ENCODE measurements around the gene BTBD9. TPM values are rescaled to one million over a fixed set of nuclear protein-coding genes. Genes with fewer than 3 reads are reported as not detected.

The BTBD9 gene
- total and polyA plus RNA-seq, 11 donors: 6.3 to 23.3 (median 19.4) TPM

DNA sequence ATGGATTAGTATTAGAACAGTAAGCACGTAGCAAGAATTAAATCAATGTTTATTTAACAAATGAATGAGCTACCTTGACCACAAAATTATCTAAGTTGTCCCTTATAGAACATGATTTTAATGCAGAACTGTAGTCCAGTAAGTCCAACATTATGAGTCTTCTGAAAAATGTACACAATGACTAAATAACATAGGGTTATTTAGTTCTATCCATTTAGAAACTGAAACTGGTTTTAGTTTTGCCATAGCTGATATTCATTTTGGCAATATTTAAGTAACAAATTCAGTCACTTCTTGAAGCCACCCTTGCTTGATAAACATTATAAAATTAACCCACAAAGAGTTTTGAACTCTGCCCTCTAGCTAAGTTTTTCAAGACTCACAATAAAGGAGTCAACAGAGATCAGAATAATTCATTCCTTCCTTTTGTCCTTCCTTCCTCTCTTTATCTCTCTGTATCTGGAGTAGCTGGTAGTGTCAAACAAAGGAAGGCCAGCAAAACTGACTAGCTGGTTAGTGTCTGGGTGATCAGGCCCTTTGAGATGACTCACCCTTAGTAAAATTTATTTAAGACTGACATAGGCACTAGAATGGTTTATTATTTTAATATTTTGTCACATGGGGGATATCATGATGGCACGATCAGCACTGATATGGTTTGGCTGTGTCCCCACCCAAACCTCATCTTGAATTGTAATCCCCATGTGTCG is 115.1 kb downstream of the BTBD9 start:
- Histone ChIP-seq H3K9me3 (peaks cover 0 to 11% (median 0%) of the 10 kb centered on the region in 12 donors), H3K4me3 (no peak overlapping the region), H3K27me3 (no peaks in the 10 kb centered on the region), H3K27ac (no peak overlapping the region), H3K36me3 (peaks cover 0 to 6% (median 0%) of the 10 kb centered on the region in 9 donors), H3K4me1 (peaks cover 0 to 6% (median 0%) of the 10 kb centered on the region in 12 donors)
- intact Hi-C loops (cut with DNase I): no loop called here
- ATAC-seq: no peak
- no peak for DNase-seq
- TF ChIP-seq, protein P1, sequence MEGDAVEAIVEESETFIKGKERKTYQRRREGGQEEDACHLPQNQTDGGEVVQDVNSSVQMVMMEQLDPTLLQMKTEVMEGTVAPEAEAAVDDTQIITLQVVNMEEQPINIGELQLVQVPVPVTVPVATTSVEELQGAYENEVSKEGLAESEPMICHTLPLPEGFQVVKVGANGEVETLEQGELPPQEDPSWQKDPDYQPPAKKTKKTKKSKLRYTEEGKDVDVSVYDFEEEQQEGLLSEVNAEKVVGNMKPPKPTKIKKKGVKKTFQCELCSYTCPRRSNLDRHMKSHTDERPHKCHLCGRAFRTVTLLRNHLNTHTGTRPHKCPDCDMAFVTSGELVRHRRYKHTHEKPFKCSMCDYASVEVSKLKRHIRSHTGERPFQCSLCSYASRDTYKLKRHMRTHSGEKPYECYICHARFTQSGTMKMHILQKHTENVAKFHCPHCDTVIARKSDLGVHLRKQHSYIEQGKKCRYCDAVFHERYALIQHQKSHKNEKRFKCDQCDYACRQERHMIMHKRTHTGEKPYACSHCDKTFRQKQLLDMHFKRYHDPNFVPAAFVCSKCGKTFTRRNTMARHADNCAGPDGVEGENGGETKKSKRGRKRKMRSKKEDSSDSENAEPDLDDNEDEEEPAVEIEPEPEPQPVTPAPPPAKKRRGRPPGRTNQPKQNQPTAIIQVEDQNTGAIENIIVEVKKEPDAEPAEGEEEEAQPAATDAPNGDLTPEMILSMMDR (IDR thresholded peaks at IDR 0.05): no peak
- TF ChIP-seq POLR2A (IDR thresholded peaks at IDR 0.05): no peak
- WGBS, 4 donors: 95 to 100% (median 95%) methylated on average over 3 of the region's 3 CpGs

DNA sequence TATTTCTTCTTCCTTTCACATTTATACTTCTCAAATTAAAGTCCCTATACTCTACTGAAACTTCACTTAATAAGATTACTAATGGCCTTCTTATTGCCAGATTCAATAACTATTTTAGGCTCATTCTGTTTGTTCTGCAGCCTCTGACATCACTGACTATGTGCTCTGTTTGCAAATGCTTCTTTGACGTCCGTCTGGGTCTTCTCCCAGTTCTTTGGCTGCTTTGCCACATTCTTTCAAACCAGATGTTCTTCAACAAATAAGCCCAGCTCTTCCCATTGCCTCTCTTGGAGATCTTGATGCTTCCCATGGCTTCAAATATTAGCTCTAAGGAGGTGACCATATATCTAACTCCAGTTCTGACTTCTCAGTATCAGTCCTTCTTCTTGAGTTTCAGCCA is 117.4 kb downstream of the BTBD9 start:
- intact Hi-C loops (cut with DNase I): no loop called here
- no peaks in the 10 kb centered on the region for H3K27me3 ChIP-seq
- H3K36me3 ChIP-seq: peaks cover 0 to 6% (median 0%) of the 10 kb centered on the region in 9 donors
- H3K4me3 ChIP-seq: no peak overlapping the region
- WGBS, 4 donors: 55 to 67% (median 59%) methylated on average over 2 of the region's 2 CpGs
- no peak overlapping the region for H3K27ac ChIP-seq
- TF ChIP-seq POLR2A (IDR thresholded peaks at IDR 0.05): no peak
- TF ChIP-seq, protein P1 (IDR thresholded peaks at IDR 0.05): no peak
- H3K4me1 ChIP-seq: peaks cover 0 to 8% (median 1%) of the 10 kb centered on the region in 12 donors
- ATAC-seq (peak in 2 of 4 donors; percentile 52 to 61), DNase-seq (peak in 1 of 5 donors; percentile 21)
- peaks cover 0 to 11% (median 0%) of the 10 kb centered on the region in 12 donors for H3K9me3 ChIP-seq

DNA sequence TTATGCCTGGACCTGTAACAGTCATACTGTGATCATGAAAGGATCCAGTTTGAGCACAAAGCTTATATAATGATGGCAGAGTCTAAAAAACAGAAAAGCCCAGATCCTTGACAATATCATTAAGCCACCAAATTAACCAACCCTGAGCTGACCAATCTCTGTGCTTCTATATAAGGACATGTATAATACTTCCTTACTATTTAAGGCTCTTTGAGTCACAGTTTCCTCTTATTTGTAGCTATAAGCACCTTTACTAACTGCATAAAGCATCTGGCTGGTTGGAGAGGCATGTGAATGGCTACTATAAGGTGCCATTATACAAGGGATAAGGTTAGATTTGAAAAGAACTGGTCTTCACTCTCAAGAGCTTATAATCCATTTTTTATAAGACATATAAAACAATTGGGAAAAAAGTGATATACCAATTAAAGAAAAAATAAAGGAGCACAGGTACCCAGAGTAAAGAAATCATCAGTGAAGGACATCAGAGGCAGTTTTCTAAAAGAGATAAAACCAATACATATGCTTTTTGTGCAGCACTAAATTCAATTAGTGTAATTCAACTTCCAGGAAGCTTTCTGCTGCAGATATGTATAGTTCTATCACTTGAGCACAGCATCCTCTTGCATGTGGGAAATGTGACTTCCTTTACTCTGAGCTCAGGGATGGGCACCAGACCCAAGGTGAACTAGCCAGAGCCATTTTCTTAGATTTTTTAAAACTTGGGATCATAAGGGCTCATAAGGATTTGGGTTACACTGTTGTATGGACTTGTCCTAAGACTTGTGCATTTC is 121.0 kb downstream of the BTBD9 start:
- Histone ChIP-seq H3K9me3 (no peaks in the 10 kb centered on the region), H3K4me3 (no peak overlapping the region), H3K36me3 (no peaks in the 10 kb centered on the region), H3K27ac (no peak overlapping the region), H3K4me1 (peaks cover 0 to 9% (median 6%) of the 10 kb centered on the region in 12 donors), H3K27me3 (no peaks in the 10 kb centered on the region)
- no peak for TF ChIP-seq POLR2A (IDR thresholded peaks at IDR 0.05)
- TF ChIP-seq, protein P1 (IDR thresholded peaks at IDR 0.05): no peak
- DNase-seq (no peak), ATAC-seq (no peak)
- intact Hi-C loops (cut with DNase I): no loop called here

DNA sequence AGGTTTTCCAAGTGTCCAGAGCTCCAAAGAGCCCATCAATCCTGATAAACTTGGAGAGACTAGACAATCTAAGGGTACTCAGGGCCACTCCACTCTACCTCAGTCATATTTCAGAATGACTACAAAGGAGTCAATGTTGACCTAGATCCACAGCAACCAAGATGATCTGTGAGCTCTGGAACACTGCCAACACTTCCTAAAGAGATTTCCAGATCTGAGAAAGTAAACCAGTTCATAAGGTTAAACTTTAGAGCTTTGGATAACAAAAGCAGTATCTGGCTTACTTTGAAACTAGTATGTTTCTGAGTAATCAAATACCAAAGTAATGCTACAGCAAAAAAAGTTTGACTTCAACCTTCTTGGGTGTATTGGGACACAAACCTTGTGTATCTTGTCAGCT is 122.7 kb downstream of the BTBD9 start:
- H3K9me3 ChIP-seq: no peaks in the 10 kb centered on the region
- ATAC-seq (no peak), DNase-seq (no peak)
- TF ChIP-seq POLR2A (IDR thresholded peaks at IDR 0.05): no peak
- TF ChIP-seq, protein P1 (IDR thresholded peaks at IDR 0.05): no peak
- H3K27ac ChIP-seq: no peak overlapping the region
- H3K36me3 ChIP-seq: no peaks in the 10 kb centered on the region
- no peak overlapping the region for H3K4me3 ChIP-seq
- H3K4me1 ChIP-seq: peaks cover 0 to 9% (median 5%) of the 10 kb centered on the region in 12 donors
- intact Hi-C loops (cut with DNase I): no loop called here
- no peaks in the 10 kb centered on the region for H3K27me3 ChIP-seq
